ENCODE data around the gene CLEC16A. TPM values are rescaled to one million over a fixed set of nuclear protein-coding genes. Genes with fewer than 3 reads are reported as not detected.

The CLEC16A gene
- total and polyA plus RNA-seq, 2 donors (not counting 1 experiment from before 2014, with no cell fraction given): 21.9 to 79.5 TPM

DNA sequence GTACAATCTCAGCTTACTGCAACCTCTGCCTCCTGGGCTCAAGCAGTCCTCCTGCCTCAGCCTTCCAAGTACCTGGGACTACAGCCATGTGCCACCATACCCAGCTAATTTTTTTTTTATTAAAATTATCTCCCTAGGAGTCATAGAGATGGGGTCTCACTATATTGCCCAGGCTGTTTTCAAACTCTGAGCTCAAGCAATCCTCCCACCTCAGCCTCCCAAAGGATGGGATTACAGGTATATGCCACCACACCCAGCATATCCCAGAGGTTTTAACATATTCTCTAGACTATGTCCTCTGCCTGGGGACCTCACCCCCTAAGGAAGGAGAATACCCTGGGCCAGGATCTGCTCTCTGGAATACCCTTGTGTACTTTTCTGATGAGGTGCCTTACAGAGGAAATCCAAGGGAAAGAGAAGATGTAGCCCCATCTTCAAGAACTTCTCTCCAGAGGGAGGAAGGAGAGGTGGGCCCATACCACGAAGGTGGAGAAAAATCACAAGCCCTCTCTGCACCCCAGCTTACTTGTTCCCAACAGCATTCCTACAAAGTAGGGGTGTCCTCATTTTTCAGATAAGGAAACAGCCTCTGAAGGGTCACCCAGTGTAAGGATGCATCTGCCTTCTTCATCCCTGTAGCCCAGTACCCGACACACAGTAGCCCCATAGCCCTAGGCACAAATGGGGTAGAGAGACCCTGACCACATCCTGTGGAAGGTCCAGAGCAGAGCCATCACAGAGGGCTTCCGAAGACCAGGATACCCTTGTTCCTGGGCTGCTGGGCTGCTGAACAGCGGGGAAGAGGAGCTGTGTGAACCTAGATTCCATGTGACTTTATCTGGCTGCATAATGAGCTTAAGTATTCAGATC is 160.0 kb downstream of the CLEC16A start:
- Mint-ChIP-seq H3K27ac (peak overlapping the region; percentile 83), H3K9me3 (ENCODE audit: insufficient read depth) (no peaks in the 10 kb centered on the region), H3K27me3 (no peaks in the 10 kb centered on the region), H3K4me3 (peak overlapping the region; percentile 78), H3K4me1 (peaks cover 43% of the 10 kb centered on the region)
- ATAC-seq (ENCODE audit: low read depth) (peak; percentile 5), DNase-seq (no peak)
- peaks cover 18 to 31% of the 10 kb centered on the region in 2 donors for H3K4me1 ChIP-seq (ENCODE audit: control insufficient read depth in 2 of 2, insufficient read depth in 2 of 2, low read length in 2 of 2)
- intact Hi-C loops (cut with micrococcal nuclease): loop anchor here (1.0 to 5.0 kb wide), 4 partner anchors 10 to 122 kb away; no protein-coding TSS in a partner anchor
- no peaks in the 10 kb centered on the region for H4K20me1 ChIP-seq (ENCODE audit: control insufficient read depth, insufficient read depth, low read length, poor library complexity, severe bottlenecking)
- no peaks in the 10 kb centered on the region for H3K27me3 ChIP-seq (replicated peaks in 1 of 4; ENCODE audit: control extremely low read depth in 1 of 4, control insufficient read depth in 3 of 4, insufficient read depth in 4 of 4, low read length in 3 of 4)
- no peak overlapping the region for H2AFZ ChIP-seq (ENCODE audit: insufficient read depth, low read depth, low read length, poor library complexity, severe bottlenecking)
- peak overlapping the region; percentile 46 for H3K9ac ChIP-seq (ENCODE audit: low read length)
- WGBS (ENCODE audit: insufficient coverage): 70% methylated on average over 2 of the region's 4 CpGs
- peak overlapping the region in 1 of 2 donors; percentile 68 for H3K27ac ChIP-seq (ENCODE audit: low read length in 2 of 2)
- H3K4me2 ChIP-seq (replicated peaks; ENCODE audit: low read depth, low read length, poor library complexity, severe bottlenecking): peak overlapping the region; percentile 58
- peaks cover 7% of the 10 kb centered on the region for H3K79me2 ChIP-seq (ENCODE audit: control insufficient read depth, insufficient read depth, low read length)
- CTCF ChIA-PET: interaction anchor here (0.6 to 1.7 kb wide), 7 partner anchors 26 to 193 kb away, joined by 3 to 5 read pairs (median 4); partner anchors contain the start of gene SOCS1
- POLR2A ChIA-PET: interaction anchor here (0.9 to 1.1 kb wide), 2 partner anchors 29 to 152 kb away, joined by 3 to 4 read pairs; partner anchors contain the start of gene SOCS1
- TF ChIP-seq, protein P1, sequence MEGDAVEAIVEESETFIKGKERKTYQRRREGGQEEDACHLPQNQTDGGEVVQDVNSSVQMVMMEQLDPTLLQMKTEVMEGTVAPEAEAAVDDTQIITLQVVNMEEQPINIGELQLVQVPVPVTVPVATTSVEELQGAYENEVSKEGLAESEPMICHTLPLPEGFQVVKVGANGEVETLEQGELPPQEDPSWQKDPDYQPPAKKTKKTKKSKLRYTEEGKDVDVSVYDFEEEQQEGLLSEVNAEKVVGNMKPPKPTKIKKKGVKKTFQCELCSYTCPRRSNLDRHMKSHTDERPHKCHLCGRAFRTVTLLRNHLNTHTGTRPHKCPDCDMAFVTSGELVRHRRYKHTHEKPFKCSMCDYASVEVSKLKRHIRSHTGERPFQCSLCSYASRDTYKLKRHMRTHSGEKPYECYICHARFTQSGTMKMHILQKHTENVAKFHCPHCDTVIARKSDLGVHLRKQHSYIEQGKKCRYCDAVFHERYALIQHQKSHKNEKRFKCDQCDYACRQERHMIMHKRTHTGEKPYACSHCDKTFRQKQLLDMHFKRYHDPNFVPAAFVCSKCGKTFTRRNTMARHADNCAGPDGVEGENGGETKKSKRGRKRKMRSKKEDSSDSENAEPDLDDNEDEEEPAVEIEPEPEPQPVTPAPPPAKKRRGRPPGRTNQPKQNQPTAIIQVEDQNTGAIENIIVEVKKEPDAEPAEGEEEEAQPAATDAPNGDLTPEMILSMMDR (IDR thresholded peaks at IDR 0.05): no peak
- TF ChIP-seq EZH2 (IDR thresholded peaks at IDR 0.05; ENCODE audit: borderline replicate concordance, insufficient read depth, low read depth, low read length, poor library complexity, severe bottlenecking): no peak
- peak overlapping the region in 1 of 5 experiments; percentile 8 for H3K4me3 ChIP-seq (ENCODE audit: control extremely low read depth in 1 of 5, extremely low read depth in 1 of 5, insufficient read depth in 1 of 5, low read depth in 2 of 5, low read length in 4 of 5)
- H3K9me3 ChIP-seq (ENCODE audit: control extremely low read depth in 1 of 3, control insufficient read depth in 2 of 3, insufficient read depth in 1 of 3, low read length in 2 of 3): no peaks in the 10 kb centered on the region
- H3K36me3 ChIP-seq (replicated peaks in 1 of 2; ENCODE audit: control extremely low read depth in 1 of 2, control insufficient read depth in 1 of 2, extremely low read depth in 1 of 2, insufficient read depth in 2 of 2, low read length in 1 of 2): peaks cover 3% of the 10 kb centered on the region in 2 experiments
